ENCODE measurements around the gene ANXA6.

DNA sequence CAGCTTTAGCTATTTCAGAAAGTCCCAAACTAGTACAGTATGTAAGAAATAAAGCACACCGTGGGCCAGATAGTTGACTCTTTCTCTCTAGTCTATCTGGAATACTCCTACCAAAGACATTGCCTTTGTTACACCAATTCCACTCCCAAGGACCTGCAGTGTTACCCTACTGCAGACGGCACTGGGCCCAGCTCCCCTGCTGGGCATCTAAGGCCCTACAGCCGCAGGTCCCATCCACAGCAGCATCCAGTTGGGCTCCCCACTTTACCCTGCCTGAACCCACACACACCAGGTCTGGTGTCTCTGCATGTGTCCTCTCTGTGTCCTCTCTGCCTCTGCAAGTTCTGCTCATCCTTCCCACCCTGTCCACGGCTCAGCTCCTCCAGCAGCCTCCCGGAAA is 99.3 kb downstream of the ANXA6 start:
- TF ChIP-seq ZFP3 (CRISPR knock-in tag; IDR thresholded peaks at IDR 0.05) (no peak), ZFP30 (CRISPR knock-in tag; IDR thresholded peaks at IDR 0.05) (no peak), ZC3H10 (CRISPR knock-in tag; IDR thresholded peaks at IDR 0.05) (no peak), CSRNP3 (CRISPR knock-in tag; IDR thresholded peaks at IDR 0.05) (no peak), ESRRG (CRISPR knock-in tag; IDR thresholded peaks at IDR 0.05) (no peak), ISL1 (CRISPR knock-in tag; IDR thresholded peaks at IDR 0.05) (no peak)

Data from SK-N-SH treated with all-trans-retinoic acid at 6 μM for 48 hours (cell line).